ENCODE data around the gene CCDC124. TPM values are rescaled to one million over a fixed set of nuclear protein-coding genes. Genes with fewer than 3 reads are reported as not detected.

Gene CCDC124
- total and polyA plus RNA-seq, 11 donors: 45.4 to 195 (median 71.8) TPM

- Histone ChIP-seq H3K9me3 (no peaks in the 10 kb centered on the region), H3K27me3 (peaks cover 33 to 63% (median 47%) of the 10 kb centered on the region in 9 donors)
- intact Hi-C loops (cut with DNase I): loop anchor here in 3 of 10 donors (5.0 kb wide), 1 partner anchor 108 kb away; no protein-coding TSS in a partner anchor
Measured at GRCh38 chr19:17948931-17949930, 16.4 kb downstream of the CCDC124 start.

GRCh38 chr19:17949956-17950309 is 17.1 kb downstream of the CCDC124 start:
- Histone ChIP-seq H3K9me3 (no peaks in the 10 kb centered on the region), H3K36me3 (no peaks in the 10 kb centered on the region), H3K27me3 (peaks cover 33 to 70% (median 52%) of the 10 kb centered on the region in 9 donors), H3K4me3 (peak overlapping the region in 5 of 12 donors; percentile 4 to 26 (median 21)), H3K27ac (no peak overlapping the region), H3K4me1 (peaks cover 6 to 55% (median 38%) of the 10 kb centered on the region in 12 donors)
- DNase-seq: no peak
- no peak for ATAC-seq
- intact Hi-C loops (cut with DNase I): loop anchor here in 4 of 10 donors (5.0 kb wide), 2 partner anchors 42 to 107 kb away; no protein-coding TSS in a partner anchor
- 5 to 9% (median 7%) methylated on average over 10 to 11 of the region's 11 CpGs for WGBS, 4 donors
- TF ChIP-seq CTCF (IDR thresholded peaks at IDR 0.05): no peak
- TF ChIP-seq POLR2A (IDR thresholded peaks at IDR 0.05): no peak

More at GRCh38 chr19:17948931-17949930, 16.4 kb downstream of the CCDC124 start:
- no peak for TF ChIP-seq CTCF (IDR thresholded peaks at IDR 0.05)
- TF ChIP-seq POLR2A (IDR thresholded peaks at IDR 0.05): no peak
- peaks cover 0 to 2% (median 0%) of the 10 kb centered on the region in 9 donors for H3K36me3 ChIP-seq
- peaks cover 6 to 55% (median 38%) of the 10 kb centered on the region in 12 donors for H3K4me1 ChIP-seq
- peak overlapping the region in 8 of 12 donors; percentile 65 to 87 (median 82) for H3K4me3 ChIP-seq
- DNase-seq (no peak), ATAC-seq (no peak)
- H3K27ac ChIP-seq: no peak overlapping the region
- WGBS, 4 donors: 6 to 14% (median 8%) methylated on average over 43 to 49 of the region's 49 CpGs

- Histone ChIP-seq H3K4me3 (peak overlapping the region in 6 of 12 donors; percentile 4 to 26 (median 21)), H3K27me3 (peaks cover 33 to 74% (median 57%) of the 10 kb centered on the region in 9 donors), H3K27ac (no peak overlapping the region), H3K9me3 (no peaks in the 10 kb centered on the region), H3K4me1 (peaks cover 6 to 55% (median 38%) of the 10 kb centered on the region in 12 donors), H3K36me3 (no peaks in the 10 kb centered on the region)
- WGBS, 4 donors: 0 to 1% (median 1%) methylated on average over 43 to 48 of the region's 48 CpGs
- no peak for TF ChIP-seq CTCF (IDR thresholded peaks at IDR 0.05)
- TF ChIP-seq POLR2A (IDR thresholded peaks at IDR 0.05): no peak
- intact Hi-C loops (cut with DNase I): loop anchor here in 1 of 10 donors (5.0 kb wide), 1 partner anchor 42 kb away; no protein-coding TSS in a partner anchor
- DNase-seq (no peak), ATAC-seq (no peak)
Measured at GRCh38 chr19:17950310-17951156, 17.7 kb downstream of the CCDC124 start.
